GM12892 (cell line): ENCODE measurements around the gene ZBTB32.

Experiments
- POLR2A ChIP-seq: IDR thresholded peaks from 2 replicates; pipeline ENCODE4 v1.6.1; 2011; ENCODE audit warnings: low read depth, low read length, control low read depth
- POLR2AphosphoS5 ChIP-seq: IDR thresholded peaks from 2 replicates; pipeline ENCODE4 v1.6.1; 2011; ENCODE audit warnings: low read depth, low read length, control low read depth
- TAF1 ChIP-seq: IDR thresholded peaks from 2 replicates; pipeline ENCODE4 v1.6.1; 2011; ENCODE audit warnings: low read depth, mild to moderate bottlenecking, control low read depth, low read length, borderline replicate concordance

DNA sequence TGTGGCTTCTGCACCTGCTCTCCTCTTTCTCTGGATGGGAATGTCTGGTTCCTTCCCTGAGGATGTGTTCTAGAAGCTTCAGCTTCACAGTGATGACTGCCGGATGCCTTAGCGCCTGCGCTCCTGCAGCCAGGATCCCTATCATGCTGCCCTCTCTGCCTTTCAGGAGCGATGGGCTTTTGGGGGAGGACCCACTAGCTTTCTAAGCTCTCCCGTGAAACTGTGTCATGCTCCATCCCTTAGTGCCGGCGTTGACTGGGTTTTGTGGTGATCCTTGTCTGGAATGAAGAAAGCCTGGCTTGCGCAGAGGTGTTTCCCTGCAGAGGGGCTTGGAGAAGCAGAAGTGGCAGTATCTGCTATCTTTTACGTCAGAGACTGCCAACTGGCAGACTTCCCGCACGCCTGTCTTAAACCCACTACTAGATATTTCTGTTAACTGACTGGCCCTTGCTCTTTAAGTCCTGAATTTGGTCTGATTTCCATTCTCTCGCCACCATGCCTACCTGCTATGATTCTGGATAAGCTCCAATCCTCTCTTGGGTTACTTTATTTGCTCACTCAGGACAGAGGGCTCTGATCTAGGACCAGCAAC is 9.6 kb downstream of the ZBTB32 start:
- TF ChIP-seq POLR2A, result no peak
- no peak for TF ChIP-seq POLR2AphosphoS5
- TF ChIP-seq TAF1, result no peak
